ENCODE data around the gene RAB11FIP3. TPM values are rescaled to one million over a fixed set of nuclear protein-coding genes. Genes with fewer than 3 reads are reported as not detected.

Gene RAB11FIP3
- total and polyA plus RNA-seq, 2 of the 13 experiments (the other 11 are each of a cell fraction or from before 2014, with no cell fraction given) = 34.3 to 57.6 TPM

- TF ChIP-seq RBFOX2 (IDR thresholded peaks at IDR 0.05; ENCODE audit: low read depth, low read length) (peak; percentile 64), ZNF691 (CRISPR knock-in tag; IDR thresholded peaks at IDR 0.05; ENCODE audit: borderline replicate concordance, low read depth) (0 out of 2 replicates have a peak, but pooled peaks have one; percentile 34), ZNF883 (CRISPR knock-in tag; IDR thresholded peaks at IDR 0.05; ENCODE audit: not compliant biosample characterization) (peak; percentile 16), RARA (CRISPR knock-in tag; IDR thresholded peaks at IDR 0.05) (0 out of 2 replicates have a peak, but pooled peaks have one; percentile 12), NAIF1 (CRISPR knock-in tag; IDR thresholded peaks at IDR 0.05; ENCODE audit: borderline replicate concordance) (peak; percentile 91; the same call in 1 of the 2 replicates), MAX (IDR thresholded peaks at IDR 0.05) (peak; percentile 65; the same call in 1 of the 2 replicates), THRA (CRISPR knock-in tag; IDR thresholded peaks at IDR 0.05; ENCODE audit: borderline replicate concordance) (peak; percentile 54; the same call in 1 of the 2 replicates), SP4 (CRISPR knock-in tag; IDR thresholded peaks at IDR 0.05) (0 out of 2 replicates have a peak, but pooled peaks have one; percentile 16), NCOA2 (CRISPR knock-in tag; IDR thresholded peaks at IDR 0.05) (0 out of 2 replicates have a peak, but pooled peaks have one; percentile 10), ETV6 (CRISPR knock-in tag; conservative IDR thresholded peaks at IDR 0.05) (peak; percentile 34; the same call in 1 of the 2 replicates), ZNF768 (CRISPR knock-in tag; IDR thresholded peaks at IDR 0.05) (peak; percentile 47; the same call in 1 of the 2 replicates), LBX2 (CRISPR knock-in tag; IDR thresholded peaks at IDR 0.05; ENCODE audit: borderline replicate concordance) (0 out of 2 replicates have a peak, but pooled peaks have one; percentile 57), TFDP2 (CRISPR knock-in tag; IDR thresholded peaks at IDR 0.05) (0 out of 2 replicates have a peak, but pooled peaks have one; percentile 33), ZNF18 (CRISPR knock-in tag; IDR thresholded peaks at IDR 0.05; ENCODE audit: insufficient replicate concordance) (peak; percentile 52), ZBTB7B (CRISPR knock-in tag; IDR thresholded peaks at IDR 0.05) (0 out of 2 replicates have a peak, but pooled peaks have one; percentile 36), ATM (IDR thresholded peaks at IDR 0.05; ENCODE audit: borderline replicate concordance) (no peak), PATZ1 (CRISPR knock-in tag; IDR thresholded peaks at IDR 0.05) (peak; percentile 37; the same call in 1 of the 2 replicates), ZFP37 (CRISPR knock-in tag; IDR thresholded peaks at IDR 0.05; ENCODE audit: borderline replicate concordance) (no peak)
Observed at GRCh38 chr16:528111-529011, 102.9 kb downstream of the RAB11FIP3 start (continued).
